ENCODE results near the gene FBXO39. TPM values are rescaled to one million over a fixed set of nuclear protein-coding genes. Genes with fewer than 3 reads are reported as not detected.

Gene FBXO39
- total and polyA plus RNA-seq, 9 of the 15 experiments (the other 6 are each of a cell fraction or from before 2014, with no cell fraction given), result not detected

DNA sequence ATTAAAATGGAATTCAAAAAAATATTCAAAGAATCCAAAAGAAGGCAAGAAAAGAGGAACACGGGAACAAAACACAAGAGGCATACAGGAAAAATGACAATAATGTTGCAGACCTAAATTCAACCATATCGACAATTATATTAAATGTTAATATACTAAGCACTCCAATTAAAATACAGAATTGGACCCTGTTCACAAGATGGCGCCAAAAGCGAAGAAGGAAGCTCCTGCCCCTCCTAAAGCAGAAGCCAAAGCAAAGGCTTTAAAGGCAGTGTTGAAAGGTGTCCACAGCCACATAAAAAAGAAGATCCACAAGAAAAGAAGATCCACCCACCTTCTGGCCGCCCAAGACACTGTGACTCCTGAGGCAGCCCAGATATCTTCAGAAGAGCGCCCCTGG, 26.5 kb upstream of the FBXO39 start:
- Histone ChIP-seq H3K36me3 (ENCODE audit: control insufficient read depth, insufficient read depth, low read length) (no peaks in the 10 kb centered on the region), H3K9me1 (ENCODE audit: control insufficient read depth, insufficient read depth, low read length) (no peaks in the 10 kb centered on the region), H3K4me3 (no peak overlapping the region), H2AFZ (ENCODE audit: low read depth, low read length) (peak overlapping the region; percentile 55; the same call in 1 of the 2 replicates), H3K9me3 (replicated peaks; ENCODE audit: control insufficient read depth, insufficient read depth, low read depth, low read length) (no peaks in the 10 kb centered on the region), H3K79me2 (ENCODE audit: control insufficient read depth, insufficient read depth, low read length) (no peaks in the 10 kb centered on the region), H3K4me2 (ENCODE audit: insufficient read depth, low read length) (no peak overlapping the region), H3K27ac (ENCODE audit: extremely low read depth, low read depth, low read length) (no peak overlapping the region), H3K27me3 (ENCODE audit: control insufficient read depth in 2 of 2, insufficient read depth in 2 of 2, low read length in 2 of 2) (no peaks in the 10 kb centered on the region), H4K20me1 (replicated peaks; ENCODE audit: control insufficient read depth, insufficient read depth, low read length) (no peaks in the 10 kb centered on the region), H3K4me1 (replicated peaks in 1 of 2; ENCODE audit: control insufficient read depth in 2 of 2, insufficient read depth in 2 of 2, low read length in 2 of 2) (peaks cover 0 to 3% of the 10 kb centered on the region in 2 experiments; a peak in 2 of 5 replicates), H3K9ac (ENCODE audit: insufficient read depth in 1 of 2, low read depth in 2 of 2, low read length in 2 of 2) (no peak overlapping the region)
- POLR2A ChIA-PET, result interaction anchor here (0.5 kb wide), 1 partner anchor 199 kb away, joined by 3 read pairs; no protein-coding TSS in a partner anchor
- DNase-seq (ENCODE audit: extremely low read depth in 1 of 4, low spot score in 3 of 4), result peak in 1 of 4 experiments; percentile 5
- peak; percentile 14 to 34; a peak in 2 of 4 replicates for TF ChIP-seq RAD21 (CRISPR knock-in tag; conservative IDR thresholded peaks at IDR 0.05 in 1 of 2, IDR thresholded peaks at IDR 0.05 in 1 of 2)
- TF ChIP-seq THRB (CRISPR knock-in tag; conservative IDR thresholded peaks at IDR 0.05), result no peak
- TF ChIP-seq CTCF (IDR thresholded peaks at IDR 0.05 in 2 of 3, conservative IDR thresholded peaks at IDR 0.05 in 1 of 3; ENCODE audit: insufficient read depth in 2 of 3, low read depth in 1 of 3, low read length in 3 of 3), result peak in 1 of 3 experiments; percentile 35; a peak in 2 of 6 replicates
- intact Hi-C loops (cut with micrococcal nuclease), result no loop called here
- CTCF ChIA-PET (ENCODE audit: low intra/inter-chr PET ratio), result no interaction called here
- ATAC-seq, result no peak
- no TSS peak for BruUV-seq (replicated peaks)
- 10% methylated on average over 6 of the region's 6 CpGs for WGBS (ENCODE audit: insufficient coverage, low coverage, missing lambda C conversion rate)
- in situ Hi-C loops (cut with MboI), result no loop called here
- no peak for FAIRE-seq
